Measurements from ENCODE around the gene MEIOSIN. TPM values are rescaled to one million over a fixed set of nuclear protein-coding genes. Genes with fewer than 3 reads are reported as not detected.

MEIOSIN gene
- total RNA-seq, 1 experiment from 2014 or later: not detected

DNA sequence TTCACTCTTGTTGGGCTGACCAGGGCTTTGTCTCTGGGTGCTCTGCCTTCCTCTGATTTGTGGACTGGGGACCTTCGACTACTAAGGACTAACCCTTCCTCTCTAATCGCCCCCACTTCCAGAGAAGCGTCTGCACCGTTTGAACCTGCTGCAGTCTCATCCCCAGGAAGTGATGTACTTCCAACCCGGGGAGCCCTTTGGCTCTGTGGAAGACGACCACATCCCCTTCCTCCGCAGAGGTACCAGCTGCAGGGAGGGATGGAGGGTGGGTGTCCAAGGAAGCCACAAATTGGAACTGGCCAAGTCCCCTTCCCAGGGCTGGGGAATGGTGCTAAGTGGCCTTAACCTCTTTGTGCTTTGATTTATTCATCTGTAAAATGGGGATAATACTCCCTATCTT, 31.6 kb upstream of the MEIOSIN start:
- Mint-ChIP-seq H3K36me3 (ENCODE audit: insufficient read depth, unreplicated experiment) (peaks cover 21% of the 10 kb centered on the region), H3K4me3 (ENCODE audit: unreplicated experiment) (no peak overlapping the region), H3K9me3 (ENCODE audit: unreplicated experiment) (no peaks in the 10 kb centered on the region), H3K27ac (ENCODE audit: low read depth, unreplicated experiment) (no peak overlapping the region), H3K4me1 (ENCODE audit: insufficient read depth, unreplicated experiment) (peaks cover 6% of the 10 kb centered on the region), H3K27me3 (ENCODE audit: insufficient read depth, unreplicated experiment) (no peaks in the 10 kb centered on the region)
- intact Hi-C loops (cut with micrococcal nuclease): no loop called here
- BruUV-seq (replicated peaks): no TSS peak
- no peak for DNase-seq (ENCODE audit: unreplicated experiment)
- ChIA-PET POLR2A (interaction anchor here (0.7 to 1.6 kb wide), 3 partner anchors 8 to 263 kb away, joined by 3 to 6 read pairs (median 6); partner anchors contain the start of genes QPCTL and SNRPD2), CTCF (no interaction called here)
- TF ChIP-seq, protein P1, sequence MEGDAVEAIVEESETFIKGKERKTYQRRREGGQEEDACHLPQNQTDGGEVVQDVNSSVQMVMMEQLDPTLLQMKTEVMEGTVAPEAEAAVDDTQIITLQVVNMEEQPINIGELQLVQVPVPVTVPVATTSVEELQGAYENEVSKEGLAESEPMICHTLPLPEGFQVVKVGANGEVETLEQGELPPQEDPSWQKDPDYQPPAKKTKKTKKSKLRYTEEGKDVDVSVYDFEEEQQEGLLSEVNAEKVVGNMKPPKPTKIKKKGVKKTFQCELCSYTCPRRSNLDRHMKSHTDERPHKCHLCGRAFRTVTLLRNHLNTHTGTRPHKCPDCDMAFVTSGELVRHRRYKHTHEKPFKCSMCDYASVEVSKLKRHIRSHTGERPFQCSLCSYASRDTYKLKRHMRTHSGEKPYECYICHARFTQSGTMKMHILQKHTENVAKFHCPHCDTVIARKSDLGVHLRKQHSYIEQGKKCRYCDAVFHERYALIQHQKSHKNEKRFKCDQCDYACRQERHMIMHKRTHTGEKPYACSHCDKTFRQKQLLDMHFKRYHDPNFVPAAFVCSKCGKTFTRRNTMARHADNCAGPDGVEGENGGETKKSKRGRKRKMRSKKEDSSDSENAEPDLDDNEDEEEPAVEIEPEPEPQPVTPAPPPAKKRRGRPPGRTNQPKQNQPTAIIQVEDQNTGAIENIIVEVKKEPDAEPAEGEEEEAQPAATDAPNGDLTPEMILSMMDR (IDR thresholded peaks at IDR 0.05; ENCODE audit: unreplicated experiment): no peak

DNA sequence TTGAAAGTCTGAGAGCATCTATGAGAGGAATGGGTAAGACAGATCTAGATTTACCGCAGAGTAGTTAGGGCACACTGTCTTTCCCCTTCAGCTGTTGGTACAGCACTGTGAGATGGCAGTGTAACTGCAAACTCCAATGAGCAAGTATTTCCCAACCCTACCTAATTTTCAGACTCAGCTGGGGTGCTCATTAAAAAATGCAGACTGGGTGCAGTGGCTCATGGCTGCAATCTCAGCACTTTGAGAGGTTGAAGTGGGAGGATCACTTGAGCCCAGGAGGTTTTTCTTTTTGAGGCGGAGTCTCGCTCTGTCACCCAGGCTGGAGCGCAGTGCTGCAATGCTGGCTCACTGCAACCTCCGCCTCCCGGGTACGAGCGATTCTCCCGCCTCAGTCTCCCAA, 28.1 kb upstream of the MEIOSIN start:
- intact Hi-C loops (cut with micrococcal nuclease): no loop called here
- H3K4me1 Mint-ChIP-seq (ENCODE audit: insufficient read depth, unreplicated experiment): no peaks in the 10 kb centered on the region
- BruUV-seq (replicated peaks): no TSS peak
- peaks cover 13% of the 10 kb centered on the region for H3K36me3 Mint-ChIP-seq (ENCODE audit: insufficient read depth, unreplicated experiment)
- no peaks in the 10 kb centered on the region for H3K27me3 Mint-ChIP-seq (ENCODE audit: insufficient read depth, unreplicated experiment)
- POLR2A ChIA-PET: interaction anchor here (1.6 to 5.3 kb wide), 3 partner anchors 10 to 13 kb away, joined by 6 to 28 read pairs (median 12); partner anchors contain the start of genes QPCTL and SNRPD2
- CTCF ChIA-PET: interaction anchor here (0.6 to 1.7 kb wide), 4 partner anchors 12 to 1638 kb away, joined by 4 to 6 read pairs (median 6); no protein-coding TSS in a partner anchor
- no peaks in the 10 kb centered on the region for H3K9me3 Mint-ChIP-seq (ENCODE audit: unreplicated experiment)
- no peak overlapping the region for H3K4me3 Mint-ChIP-seq (ENCODE audit: unreplicated experiment)
- no peak for DNase-seq (ENCODE audit: unreplicated experiment)
- no peak overlapping the region for H3K27ac Mint-ChIP-seq (ENCODE audit: low read depth, unreplicated experiment)
- TF ChIP-seq, protein P1 (IDR thresholded peaks at IDR 0.05; ENCODE audit: unreplicated experiment): no peak

DNA sequence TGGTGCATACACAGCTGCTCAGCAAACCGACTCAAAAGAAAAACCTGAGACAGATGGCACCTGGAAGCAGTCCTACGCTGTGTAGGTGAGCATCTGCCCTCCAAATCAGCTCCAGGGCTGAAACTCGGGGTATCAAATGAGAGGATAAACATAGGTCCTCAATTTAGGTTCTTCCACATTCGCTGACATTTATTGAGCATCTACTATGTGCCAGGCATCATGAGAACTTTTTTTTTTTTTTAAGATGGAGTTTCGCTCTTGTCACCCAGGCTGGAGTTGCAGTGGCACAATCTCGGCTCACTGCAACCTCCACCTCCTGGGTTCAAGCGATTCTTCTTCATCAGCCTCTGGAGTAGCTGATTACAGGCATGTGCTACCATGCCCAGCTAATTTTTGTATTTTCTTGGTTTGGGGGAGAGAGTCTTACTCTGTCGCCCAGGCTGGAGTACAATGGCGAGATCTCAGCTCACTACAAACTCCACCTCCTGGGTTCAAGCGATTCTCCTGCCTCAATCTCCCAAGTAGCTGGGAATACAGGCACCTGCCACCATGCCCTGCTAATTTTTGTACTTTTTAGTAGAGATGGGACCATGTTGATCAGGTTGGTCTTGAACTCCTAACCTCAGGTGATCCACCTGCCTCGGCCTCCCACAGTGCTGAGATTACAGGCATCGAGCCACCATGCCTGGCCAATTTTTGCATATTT, 27.4 kb upstream of the MEIOSIN start:
- H3K27ac Mint-ChIP-seq (ENCODE audit: low read depth, unreplicated experiment): no peak overlapping the region
- no peak overlapping the region for H3K4me3 Mint-ChIP-seq (ENCODE audit: unreplicated experiment)
- no peaks in the 10 kb centered on the region for H3K9me3 Mint-ChIP-seq (ENCODE audit: unreplicated experiment)
- H3K36me3 Mint-ChIP-seq (ENCODE audit: insufficient read depth, unreplicated experiment): peaks cover 20% of the 10 kb centered on the region
- TF ChIP-seq, protein P1 (IDR thresholded peaks at IDR 0.05; ENCODE audit: unreplicated experiment): no peak
- ChIA-PET CTCF (interaction anchor here (0.6 to 5.9 kb wide), 5 partner anchors 12 to 1638 kb away, joined by 4 to 42 read pairs (median 6); partner anchors contain the start of genes QPCTL and SNRPD2), POLR2A (interaction anchor here (1.6 to 5.3 kb wide), 3 partner anchors 10 to 13 kb away, joined by 6 to 28 read pairs (median 12); partner anchors contain the start of genes QPCTL and SNRPD2)
- intact Hi-C loops (cut with micrococcal nuclease): no loop called here
- DNase-seq (ENCODE audit: unreplicated experiment): no peak
- H3K4me1 Mint-ChIP-seq (ENCODE audit: insufficient read depth, unreplicated experiment): peaks cover 4% of the 10 kb centered on the region
- no TSS peak for BruUV-seq (replicated peaks)
- no peaks in the 10 kb centered on the region for H3K27me3 Mint-ChIP-seq (ENCODE audit: insufficient read depth, unreplicated experiment)

DNA sequence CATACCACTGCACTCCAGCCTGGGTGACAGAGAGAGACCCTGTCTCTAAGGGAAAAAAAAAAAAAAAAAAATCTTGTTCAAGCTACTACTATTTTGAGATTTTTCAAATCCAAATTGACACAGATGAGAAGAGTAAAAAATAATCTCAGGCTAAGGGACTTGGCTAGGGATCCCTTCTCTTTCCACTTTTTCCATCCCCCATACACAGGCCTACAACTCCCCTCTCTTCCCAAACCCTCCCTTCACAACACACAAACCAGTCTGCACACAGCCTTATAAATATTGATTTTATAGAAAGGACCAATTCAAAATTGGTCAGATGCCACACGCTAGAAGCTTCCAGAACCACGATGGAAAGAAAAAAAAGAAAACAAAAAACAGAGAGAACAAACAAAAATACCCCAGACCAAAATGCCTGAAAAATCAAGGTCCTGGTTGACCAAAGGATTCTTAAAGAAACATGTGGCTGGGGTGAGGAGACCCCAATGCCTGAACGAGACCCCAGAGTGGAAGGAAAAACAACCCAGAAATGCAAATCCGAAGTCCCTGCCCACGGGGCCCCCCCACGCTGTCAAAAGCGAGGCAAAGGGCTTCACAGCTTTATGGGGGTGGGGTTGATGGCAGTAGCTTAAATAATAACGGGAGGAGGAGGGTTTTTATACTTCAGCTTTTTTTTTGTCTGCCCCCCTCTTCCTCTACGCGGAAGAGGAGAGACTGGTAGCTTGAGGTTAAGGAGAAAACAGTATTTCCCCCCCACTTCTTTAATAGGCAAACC, 22.7 kb upstream of the MEIOSIN start:
- peaks cover 29% of the 10 kb centered on the region for H3K36me3 Mint-ChIP-seq (ENCODE audit: insufficient read depth, unreplicated experiment)

More for the DNA sequence above, 22.7 kb upstream of the MEIOSIN start:
- intact Hi-C loops (cut with micrococcal nuclease): no loop called here
- peak overlapping the region; percentile 51 for H3K27ac Mint-ChIP-seq (ENCODE audit: low read depth, unreplicated experiment)
- TF ChIP-seq, protein P1 (IDR thresholded peaks at IDR 0.05; ENCODE audit: unreplicated experiment): no peak
- ChIA-PET CTCF (interaction anchor here (0.6 to 5.9 kb wide), 3 partner anchors 17 to 1326 kb away, joined by 3 to 42 read pairs (median 4); partner anchors contain the start of genes QPCTL and SNRPD2), POLR2A (interaction anchor here (1.2 to 1.7 kb wide), 2 partner anchors 9 to 18 kb away, joined by 4 to 6 read pairs; partner anchors contain the start of genes QPCTL and SNRPD2)
- H3K4me3 Mint-ChIP-seq (ENCODE audit: unreplicated experiment): no peak overlapping the region
- H3K27me3 Mint-ChIP-seq (ENCODE audit: insufficient read depth, unreplicated experiment): no peaks in the 10 kb centered on the region
- TSS peak; percentile 24 for BruUV-seq (replicated peaks)
- no peaks in the 10 kb centered on the region for H3K9me3 Mint-ChIP-seq (ENCODE audit: unreplicated experiment)
- peaks cover 4% of the 10 kb centered on the region for H3K4me1 Mint-ChIP-seq (ENCODE audit: insufficient read depth, unreplicated experiment)
- DNase-seq (ENCODE audit: unreplicated experiment): no peak
